ENCODE results near the gene NCOA6. TPM values are rescaled to one million over a fixed set of nuclear protein-coding genes. Genes with fewer than 3 reads are reported as not detected.

Gene NCOA6
- polyA plus RNA-seq, 1 of the 3 experiments (the other 2 are of a cell fraction), result 14.5 TPM

DNA sequence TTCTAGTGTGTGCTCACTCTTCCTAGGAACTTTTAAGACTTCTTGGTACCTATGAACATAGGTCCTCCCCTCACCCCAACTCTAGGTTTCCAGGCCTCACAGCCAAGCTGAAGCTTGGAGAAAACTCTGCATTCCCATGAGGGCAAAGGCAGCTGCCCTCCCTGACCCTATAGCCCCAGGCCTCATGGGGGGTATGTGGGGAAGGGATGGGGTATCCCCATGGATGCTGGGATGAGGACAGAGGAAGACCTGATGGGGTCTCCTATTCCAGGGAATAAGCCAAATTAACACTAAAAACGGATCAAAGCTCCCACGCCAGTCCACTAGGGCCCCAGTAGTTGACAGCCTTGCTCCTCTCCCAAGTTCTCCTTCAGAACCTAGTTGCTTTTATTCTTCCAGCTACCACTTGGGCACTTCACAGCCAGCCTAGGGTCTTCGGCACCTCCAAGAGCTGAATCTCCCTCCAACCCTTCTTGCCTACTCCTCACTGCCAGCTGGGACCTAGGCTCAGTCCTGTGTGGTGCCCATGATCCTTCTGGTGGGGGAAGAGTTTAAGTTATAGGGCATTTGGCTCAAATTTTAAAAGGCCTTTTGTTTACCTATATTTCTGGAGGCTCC, 113.5 kb downstream of the NCOA6 start:
- Histone ChIP-seq H3K9me2 (no peaks in the 10 kb centered on the region), H2AFZ (ENCODE audit: low read depth) (no peak overlapping the region), H3K27ac (ENCODE audit: low read depth in 2 of 2, low read length in 1 of 2) (no peak overlapping the region), H3K4me3 (ENCODE audit: low read depth in 2 of 2, low read length in 1 of 2) (no peak overlapping the region), H3K4me1 (ENCODE audit: control insufficient read depth in 1 of 2, insufficient read depth in 2 of 2, low read depth in 1 of 2, low read length in 1 of 2) (peaks cover 16 to 21% of the 10 kb centered on the region in 2 experiments; a peak in 3 of 4 replicates), H3K36me3 (replicated peaks in 1 of 2; ENCODE audit: control insufficient read depth in 1 of 2, insufficient read depth in 2 of 2, low read length in 1 of 2) (peaks cover 15 to 20% of the 10 kb centered on the region in 2 experiments), H4K20me1 (ENCODE audit: insufficient read depth) (peaks cover 35% of the 10 kb centered on the region), H3K27me3 (ENCODE audit: insufficient read depth) (no peaks in the 10 kb centered on the region), H3K79me2 (ENCODE audit: insufficient read depth) (no peaks in the 10 kb centered on the region), H3K4me2 (no peak overlapping the region), H3F3A (replicated peaks; ENCODE audit: insufficient read depth) (peaks cover 33% of the 10 kb centered on the region), H3K9ac (no peak overlapping the region), H3K9me3 (no peaks in the 10 kb centered on the region)
- POLR2A ChIA-PET, result no interaction called here
- CTCF ChIA-PET, result interaction anchor here (0.9 to 2.3 kb wide), 3 partner anchors 58 to 173 kb away, joined by 3 to 10 read pairs (median 5); partner anchors contain the start of gene MAP1LC3A
- WGBS (ENCODE audit: low lambda C conversion rate), result 100% methylated on average over 2 of the region's 3 CpGs
- TF ChIP-seq MEF2A (IDR thresholded peaks at IDR 0.05; ENCODE audit: borderline replicate concordance, low read depth) (no peak), TEAD4 (IDR thresholded peaks at IDR 0.05; ENCODE audit: borderline replicate concordance, insufficient read depth) (no peak)
- DNase-seq, result no peak

DNA sequence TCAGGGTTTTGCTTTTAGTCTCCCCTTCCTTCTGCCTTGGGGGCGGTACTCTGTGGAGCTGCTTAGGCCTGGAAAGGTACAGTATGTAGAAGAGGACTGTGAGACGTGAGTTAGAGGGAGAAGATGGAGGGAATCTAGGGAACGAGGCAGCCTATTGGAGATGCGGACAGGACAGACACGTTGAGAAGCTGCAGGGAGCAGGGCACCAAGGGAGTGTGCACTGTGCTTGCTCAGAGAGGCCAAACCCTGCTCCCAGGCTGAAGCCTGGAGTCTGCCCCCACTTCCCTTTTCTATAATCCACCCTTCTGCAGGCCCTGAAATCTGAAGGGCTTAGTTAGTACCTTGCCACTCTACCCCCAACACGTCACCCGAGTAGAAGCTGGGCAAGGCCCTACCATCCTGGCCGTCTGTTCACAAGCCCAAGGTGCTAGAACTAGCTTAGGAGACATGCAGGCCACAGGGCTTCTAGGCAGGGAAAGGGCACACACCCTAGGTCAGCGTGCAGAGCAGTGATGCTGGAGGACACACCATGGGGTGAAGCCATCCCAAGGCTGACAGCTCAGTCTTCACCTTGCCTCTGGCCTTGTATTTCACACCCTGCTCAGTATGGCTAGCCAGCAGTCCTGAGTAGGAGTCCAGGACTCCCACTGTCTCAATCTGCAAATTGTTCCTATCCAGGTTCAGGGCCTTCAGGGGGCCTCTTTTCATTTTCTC, 114.4 kb downstream of the NCOA6 start:
- ChIA-PET CTCF (interaction anchor here (0.9 to 1.2 kb wide), 5 partner anchors 12 to 174 kb away, joined by 3 to 5 read pairs (median 3); partner anchors contain the start of gene MAP1LC3A), POLR2A (interaction anchor here (0.6 kb wide), 1 partner anchor 10 kb away, joined by 5 read pairs; no protein-coding TSS in a partner anchor)
- no peak overlapping the region for H3K27ac ChIP-seq (ENCODE audit: low read depth in 2 of 2, low read length in 1 of 2)
- H3K9ac ChIP-seq, result no peak overlapping the region
- peaks cover 35% of the 10 kb centered on the region for H4K20me1 ChIP-seq (ENCODE audit: insufficient read depth)
- H3K9me3 ChIP-seq, result no peaks in the 10 kb centered on the region
- no peaks in the 10 kb centered on the region for H3K9me2 ChIP-seq
- H2AFZ ChIP-seq (ENCODE audit: low read depth), result no peak overlapping the region
- no peak for DNase-seq
- 97% methylated on average over 8 of the region's 9 CpGs for WGBS (ENCODE audit: low lambda C conversion rate)
- TF ChIP-seq MEF2A (IDR thresholded peaks at IDR 0.05; ENCODE audit: borderline replicate concordance, low read depth), result no peak
- TF ChIP-seq RAD21 (IDR thresholded peaks at IDR 0.05; ENCODE audit: low read length), result no peak
- no peak for TF ChIP-seq FOXJ3 (CRISPR knock-in tag; IDR thresholded peaks at IDR 0.05)
- no peak for TF ChIP-seq FOSL2 (IDR thresholded peaks at IDR 0.05; ENCODE audit: borderline replicate concordance, low read depth)
- TF ChIP-seq FOXM1 (IDR thresholded peaks at IDR 0.05; ENCODE audit: low read depth), result no peak
- TF ChIP-seq, protein P1, sequence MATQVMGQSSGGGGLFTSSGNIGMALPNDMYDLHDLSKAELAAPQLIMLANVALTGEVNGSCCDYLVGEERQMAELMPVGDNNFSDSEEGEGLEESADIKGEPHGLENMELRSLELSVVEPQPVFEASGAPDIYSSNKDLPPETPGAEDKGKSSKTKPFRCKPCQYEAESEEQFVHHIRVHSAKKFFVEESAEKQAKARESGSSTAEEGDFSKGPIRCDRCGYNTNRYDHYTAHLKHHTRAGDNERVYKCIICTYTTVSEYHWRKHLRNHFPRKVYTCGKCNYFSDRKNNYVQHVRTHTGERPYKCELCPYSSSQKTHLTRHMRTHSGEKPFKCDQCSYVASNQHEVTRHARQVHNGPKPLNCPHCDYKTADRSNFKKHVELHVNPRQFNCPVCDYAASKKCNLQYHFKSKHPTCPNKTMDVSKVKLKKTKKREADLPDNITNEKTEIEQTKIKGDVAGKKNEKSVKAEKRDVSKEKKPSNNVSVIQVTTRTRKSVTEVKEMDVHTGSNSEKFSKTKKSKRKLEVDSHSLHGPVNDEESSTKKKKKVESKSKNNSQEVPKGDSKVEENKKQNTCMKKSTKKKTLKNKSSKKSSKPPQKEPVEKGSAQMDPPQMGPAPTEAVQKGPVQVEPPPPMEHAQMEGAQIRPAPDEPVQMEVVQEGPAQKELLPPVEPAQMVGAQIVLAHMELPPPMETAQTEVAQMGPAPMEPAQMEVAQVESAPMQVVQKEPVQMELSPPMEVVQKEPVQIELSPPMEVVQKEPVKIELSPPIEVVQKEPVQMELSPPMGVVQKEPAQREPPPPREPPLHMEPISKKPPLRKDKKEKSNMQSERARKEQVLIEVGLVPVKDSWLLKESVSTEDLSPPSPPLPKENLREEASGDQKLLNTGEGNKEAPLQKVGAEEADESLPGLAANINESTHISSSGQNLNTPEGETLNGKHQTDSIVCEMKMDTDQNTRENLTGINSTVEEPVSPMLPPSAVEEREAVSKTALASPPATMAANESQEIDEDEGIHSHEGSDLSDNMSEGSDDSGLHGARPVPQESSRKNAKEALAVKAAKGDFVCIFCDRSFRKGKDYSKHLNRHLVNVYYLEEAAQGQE (IDR thresholded peaks at IDR 0.05; ENCODE audit: low read depth, low read length), result no peak
- no peak overlapping the region for H3K4me2 ChIP-seq
- H3F3A ChIP-seq (replicated peaks; ENCODE audit: insufficient read depth), result peaks cover 33% of the 10 kb centered on the region
- H3K4me1 ChIP-seq (ENCODE audit: control insufficient read depth in 1 of 2, insufficient read depth in 2 of 2, low read depth in 1 of 2, low read length in 1 of 2), result peaks cover 16 to 21% of the 10 kb centered on the region in 2 experiments; a peak in 3 of 4 replicates
- no peaks in the 10 kb centered on the region for H3K79me2 ChIP-seq (ENCODE audit: insufficient read depth)
- H3K4me3 ChIP-seq (ENCODE audit: low read depth in 2 of 2, low read length in 1 of 2), result no peak overlapping the region
- no peaks in the 10 kb centered on the region for H3K27me3 ChIP-seq (ENCODE audit: insufficient read depth)
- peaks cover 9 to 20% of the 10 kb centered on the region in 2 experiments for H3K36me3 ChIP-seq (replicated peaks in 1 of 2; ENCODE audit: control insufficient read depth in 1 of 2, insufficient read depth in 2 of 2, low read length in 1 of 2)
